Fibroblast of lung (primary cell): Measurements from ENCODE around the gene PAIP2. TPM values are rescaled to one million over a fixed set of nuclear protein-coding genes. Genes with fewer than 3 reads are reported as not detected.

Experiments
- DNase-seq, 2 donors: peaks; one replicate each; pipeline versions ENCODE4 v3.0.0 to v3.0.0-alpha.2; 2010; ENCODE audit warnings: low read depth in 2 of 2
- H2AFZ ChIP-seq: 2 replicates; pipeline ENCODE4 v1.5.1; 2012; ENCODE audit warnings: low read length, control low read depth, inconsistent platforms
- H3K27ac ChIP-seq: 2 replicates; pipeline ENCODE4 v1.5.1; 2011; ENCODE audit warnings: low read length, control low read depth; ENCODE audit not compliant: insufficient read depth
- H3K27me3 ChIP-seq: 2 replicates; pipeline ENCODE4 v1.5.1; 2011; ENCODE audit warnings: mild to moderate bottlenecking, low read length; ENCODE audit not compliant: control insufficient read depth, insufficient read depth
- H3K36me3 ChIP-seq: 2 replicates; pipeline ENCODE4 v1.5.1; 2011; ENCODE audit warnings: low read length; ENCODE audit not compliant: control insufficient read depth, insufficient read depth
- H3K4me1 ChIP-seq: 2 replicates; pipeline ENCODE4 v1.5.1; 2011; ENCODE audit warnings: low read length; ENCODE audit not compliant: control insufficient read depth, insufficient read depth; ENCODE audit errors: extremely low read depth
- H3K4me2 ChIP-seq: 2 replicates; pipeline ENCODE4 v1.5.1; 2011; ENCODE audit warnings: low read length, control low read depth; ENCODE audit not compliant: insufficient read depth; ENCODE audit errors: extremely low read depth
- H3K4me3 ChIP-seq, 4 experiments: fragments of 200-600 bp in 1 of 4; sonication (generic) in 1 of 4; replicated peaks in 1 of 4; 2 replicates each; pipeline ENCODE4 v1.5.1; 2011 to 2016; ENCODE audit warnings: low read length in 4 of 4, low read depth in 3 of 4, mild to moderate bottlenecking in 3 of 4, control low read depth in 2 of 4, inconsistent platforms in 1 of 4, mixed read lengths in 1 of 4; ENCODE audit not compliant: insufficient read depth in 1 of 4; ENCODE audit errors: control extremely low read depth in 1 of 4
- H3K79me2 ChIP-seq: 2 replicates; pipeline ENCODE4 v1.5.1; 2012; ENCODE audit warnings: mild to moderate bottlenecking, low read length, inconsistent platforms; ENCODE audit not compliant: control insufficient read depth, insufficient read depth
- H3K9ac ChIP-seq: 2 replicates; pipeline ENCODE4 v1.5.1; 2011; ENCODE audit warnings: mild to moderate bottlenecking, low read length, control low read depth; ENCODE audit not compliant: insufficient read depth
- H3K9me3 ChIP-seq: 2 replicates; pipeline ENCODE4 v1.5.1; 2012; ENCODE audit warnings: low read depth, low read length; ENCODE audit not compliant: control insufficient read depth, insufficient read depth
- H4K20me1 ChIP-seq: 2 replicates; pipeline ENCODE4 v1.5.1; 2011; ENCODE audit warnings: low read length; ENCODE audit not compliant: control insufficient read depth, insufficient read depth; ENCODE audit errors: extremely low read depth
- CTCF ChIP-seq, 2 donors: IDR thresholded peaks in 1 of 2; conservative IDR thresholded peaks in 1 of 2; 1 replicate in 1 of 2; 2 replicates in 1 of 2; pipeline ENCODE4 v1.5.1; 2011 to 2012; ENCODE audit warnings: low read length in 2 of 2, control low read depth in 1 of 2, inconsistent platforms in 1 of 2, low read depth in 1 of 2, mild to moderate bottlenecking in 1 of 2
- EZH2 ChIP-seq: IDR thresholded peaks from 2 replicates; pipeline ENCODE4 v1.5.1; 2012; ENCODE audit warnings: low read length, control low read depth, mild to moderate bottlenecking; ENCODE audit errors: missing control alignments
- polyA plus RNA-seq, 2 donors: library from polyadenylated mRNA; depleted of rRNA in 1 of 2; stranded (reverse) in 1 of 2; unstranded in 1 of 2; fragments of >200 nt; gene quantifications; 2 replicates each; pipeline ENCODE4 v1.2.1, GENCODE V29; 2011 to 2012; ENCODE audit warnings: missing spikeins in 1 of 2
- total RNA-seq: library from RNA; depleted of rRNA; stranded (reverse); fragments of >200 nt; gene quantifications from 2 replicates; pipeline ENCODE4 v1.2.1, GENCODE V29; 2014

The PAIP2 gene
- total and polyA plus RNA-seq, 2 donors (not counting 1 experiment from before 2014, with no cell fraction given): 59.0 to 105 TPM

GRCh38 chr5:139379626-139380449 lies 38.2 kb downstream of the PAIP2 start:
- no peaks in the 10 kb centered on the region for H3K4me1 ChIP-seq
- H3K9ac ChIP-seq: no peak overlapping the region
- H3K4me2 ChIP-seq: no peak overlapping the region
- no peaks in the 10 kb centered on the region for H4K20me1 ChIP-seq
- H3K9me3 ChIP-seq: no peaks in the 10 kb centered on the region
- H2AFZ ChIP-seq: no peak overlapping the region
- DNase-seq: no peak
- no peaks in the 10 kb centered on the region for H3K27me3 ChIP-seq
- TF ChIP-seq CTCF (conservative IDR thresholded peaks at IDR 0.05 in 1 of 2, IDR thresholded peaks at IDR 0.05 in 1 of 2; ENCODE audit: low read depth in 1 of 2, low read length in 2 of 2): no peak
- TF ChIP-seq EZH2: no peak
- H3K79me2 ChIP-seq: no peaks in the 10 kb centered on the region
- H3K36me3 ChIP-seq: no peaks in the 10 kb centered on the region
- H3K4me3 ChIP-seq: no peak overlapping the region
- no peak overlapping the region for H3K27ac ChIP-seq

GRCh38 chr5:139381837-139382761 lies 40.4 kb downstream of the PAIP2 start:
- no peaks in the 10 kb centered on the region for H3K9me3 ChIP-seq
- H2AFZ ChIP-seq: no peak overlapping the region
- H4K20me1 ChIP-seq: no peaks in the 10 kb centered on the region
- H3K36me3 ChIP-seq: no peaks in the 10 kb centered on the region
- no peak for DNase-seq
- no peak overlapping the region for H3K27ac ChIP-seq
- no peaks in the 10 kb centered on the region for H3K4me1 ChIP-seq
- H3K9ac ChIP-seq: no peak overlapping the region
- H3K27me3 ChIP-seq: no peaks in the 10 kb centered on the region
- TF ChIP-seq CTCF (conservative IDR thresholded peaks at IDR 0.05 in 1 of 2, IDR thresholded peaks at IDR 0.05 in 1 of 2; ENCODE audit: low read depth in 1 of 2, low read length in 2 of 2): no peak
- no peak for TF ChIP-seq EZH2
- no peaks in the 10 kb centered on the region for H3K79me2 ChIP-seq
- H3K4me3 ChIP-seq: no peak overlapping the region
- no peak overlapping the region for H3K4me2 ChIP-seq

GRCh38 chr5:139382807-139383206 lies 41.2 kb downstream of the PAIP2 start:
- Histone ChIP-seq H3K4me1 (no peaks in the 10 kb centered on the region), H3K36me3 (no peaks in the 10 kb centered on the region), H3K27me3 (no peaks in the 10 kb centered on the region), H3K4me2 (no peak overlapping the region), H3K79me2 (no peaks in the 10 kb centered on the region), H3K4me3 (no peak overlapping the region), H4K20me1 (no peaks in the 10 kb centered on the region), H3K9me3 (no peaks in the 10 kb centered on the region), H3K9ac (no peak overlapping the region), H3K27ac (no peak overlapping the region), H2AFZ (no peak overlapping the region)
- no peak for DNase-seq
- no peak for TF ChIP-seq EZH2
- no peak for TF ChIP-seq CTCF (conservative IDR thresholded peaks at IDR 0.05 in 1 of 2, IDR thresholded peaks at IDR 0.05 in 1 of 2; ENCODE audit: low read depth in 1 of 2, low read length in 2 of 2)
